C4-2B (cell line): ENCODE data around the gene PAMR1.

ENCODE experiments used
- CTCF ChIP-seq: fragments of 450-650 bp; conservative IDR thresholded peaks from 2 replicates; pipeline ENCODE4 v1.5.1; 2017; ENCODE audit warnings: mild to moderate bottlenecking
- ZFX ChIP-seq: fragments of 450-650 bp; IDR thresholded peaks from 2 replicates; pipeline ENCODE4 v1.6.1; 2017

- no peak for TF ChIP-seq CTCF
- no peak for TF ChIP-seq ZFX
Observed at GRCh38 chr11:35388061-35388460, 137.4 kb downstream of the PAMR1 start.
